Prostate gland (tissue), 2 donors: ENCODE results near the gene MAGI2. TPM values are rescaled to one million over a fixed set of nuclear protein-coding genes. Genes with fewer than 3 reads are reported as not detected.

Source experiments
- DNase-seq: peaks from one replicate; pipeline ENCODE4 v3.0.0-alpha.2; 2019; ENCODE audit warnings: low spot score
- H3K27ac ChIP-seq, 2 donors: fragments of 200-600 bp; sonication (generic); 2 replicates each; pipeline ENCODE4 v1.5.1; 2017 to 2019
- H3K27me3 ChIP-seq: fragments of 200-600 bp; sonication (generic); replicated peaks from 2 replicates; pipeline ENCODE4 v1.5.1; 2019; ENCODE audit not compliant: insufficient read depth
- H3K36me3 ChIP-seq, 2 donors: fragments of 200-600 bp; sonication (generic); 1 replicate in 1 of 2; 2 replicates in 1 of 2; pipeline versions ENCODE4 v1.5.1 to v1.8.1; 2017 to 2019
- H3K4me1 ChIP-seq: fragments of 200-600 bp; sonication (generic); replicated peaks from 2 replicates; pipeline ENCODE4 v1.5.1; 2019
- H3K4me3 ChIP-seq, 2 donors: fragments of 200-600 bp; sonication (generic); 2 replicates each; pipeline ENCODE4 v1.5.1; 2017 to 2019
- H3K9me3 ChIP-seq: fragments of 200-600 bp; sonication (generic); 2 replicates; pipeline ENCODE4 v1.5.1; 2017
- CTCF ChIP-seq, 4 experiments: fragments of 200-600 bp in 2 of 4; fragments of 450-650 bp in 2 of 4; sonication (generic) in 2 of 4; IDR thresholded peaks; 1 replicate in 3 of 4; 2 replicates in 1 of 4; pipeline ENCODE4 v1.5.1; 2016 to 2019; ENCODE audit warnings: antibody characterized with exemption in 4 of 4, mild to moderate bottlenecking in 2 of 4, moderate library complexity in 2 of 4
- POLR2A ChIP-seq: fragments of 450-650 bp; IDR thresholded peaks from one replicate; pipeline ENCODE4 v1.6.1; 2016; ENCODE audit warnings: antibody characterized with exemption, mild to moderate bottlenecking
- POLR2AphosphoS5 ChIP-seq: sonication (generic); formaldehyde crosslinking; IDR thresholded peaks from one replicate; pipeline ENCODE4 v1.6.1; 2017; ENCODE audit warnings: antibody characterized with exemption
- WGBS: methylation state at CpG from one replicate; pipeline ENCODE4 v1.1.5; 2018; 5-methylcytosine and 5-hydroxymethylcytosine counted together
- intact Hi-C: fragments of 100-400 bp; cut with DNase I; formaldehyde crosslinking; loops from one replicate; pipeline ENCODE4 v1.14.2; 2022
- total RNA-seq, 2 donors: library from RNA; depleted of rRNA; stranded (reverse); fragments of >200 nt; gene quantifications; one replicate each; pipeline ENCODE4 v1.1.0, GENCODE V29; 2016

Gene MAGI2
- total RNA-seq, 2 donors from 2014 or later: 27.1 to 31.3 TPM

GRCh38 chr7:79287981-79288380 lies 165.5 kb downstream of the MAGI2 start:
- WGBS: 86% methylated on average over 1 of the region's 1 CpG
- Histone ChIP-seq H3K27ac (no peak overlapping the region), H3K9me3 (no peaks in the 10 kb centered on the region), H3K36me3 (no peaks in the 10 kb centered on the region), H3K27me3 (no peaks in the 10 kb centered on the region), H3K4me1 (no peaks in the 10 kb centered on the region), H3K4me3 (no peak overlapping the region)
- intact Hi-C loops: no loop called here
- TF ChIP-seq POLR2A (no peak), POLR2AphosphoS5 (no peak), CTCF (IDR thresholded peaks at IDR 0.05) (no peak)
- no peak for DNase-seq

GRCh38 chr7:79286181-79286580 lies 167.3 kb downstream of the MAGI2 start:
- Histone ChIP-seq H3K4me3 (no peak overlapping the region), H3K4me1 (no peaks in the 10 kb centered on the region), H3K9me3 (no peaks in the 10 kb centered on the region), H3K27ac (no peak overlapping the region), H3K36me3 (no peaks in the 10 kb centered on the region), H3K27me3 (no peaks in the 10 kb centered on the region)
- DNase-seq: no peak
- WGBS: 0% methylated on average over 1 of the region's 1 CpG
- no peak for TF ChIP-seq POLR2A
- TF ChIP-seq CTCF (IDR thresholded peaks at IDR 0.05): no peak
- TF ChIP-seq POLR2AphosphoS5: no peak
- intact Hi-C loops: no loop called here

- TF ChIP-seq CTCF (IDR thresholded peaks at IDR 0.05) (no peak), POLR2A (no peak), POLR2AphosphoS5 (no peak)
- Histone ChIP-seq H3K4me1 (no peaks in the 10 kb centered on the region), H3K36me3 (no peaks in the 10 kb centered on the region), H3K27ac (no peak overlapping the region), H3K4me3 (no peak overlapping the region), H3K9me3 (no peaks in the 10 kb centered on the region), H3K27me3 (no peaks in the 10 kb centered on the region)
- intact Hi-C loops: no loop called here
- WGBS: 83% methylated on average over 1 of the region's 1 CpG
- no peak for DNase-seq
These were observed 167.7 kb downstream of the MAGI2 start for GRCh38 chr7:79285756-79286155.

GRCh38 chr7:79284211-79284610 lies 169.3 kb downstream of the MAGI2 start:
- no peaks in the 10 kb centered on the region for H3K4me1 ChIP-seq
- H3K27ac ChIP-seq: no peak overlapping the region
- H3K27me3 ChIP-seq: no peaks in the 10 kb centered on the region
- H3K9me3 ChIP-seq: no peaks in the 10 kb centered on the region
- TF ChIP-seq CTCF (IDR thresholded peaks at IDR 0.05) (no peak), POLR2AphosphoS5 (no peak), POLR2A (no peak)
- H3K4me3 ChIP-seq: no peak overlapping the region
- no peak for DNase-seq
- H3K36me3 ChIP-seq: no peaks in the 10 kb centered on the region
- intact Hi-C loops: no loop called here

- no peak for DNase-seq
- Histone ChIP-seq H3K4me1 (no peaks in the 10 kb centered on the region), H3K4me3 (no peak overlapping the region), H3K36me3 (no peaks in the 10 kb centered on the region), H3K9me3 (no peaks in the 10 kb centered on the region), H3K27ac (no peak overlapping the region), H3K27me3 (no peaks in the 10 kb centered on the region)
- intact Hi-C loops: no loop called here
- WGBS: 54% methylated on average over 2 of the region's 2 CpGs
- TF ChIP-seq POLR2AphosphoS5 (no peak), POLR2A (no peak), CTCF (IDR thresholded peaks at IDR 0.05) (no peak)
These were observed 170.4 kb downstream of the MAGI2 start for GRCh38 chr7:79282882-79283602.
